ENCODE results near the gene CDC6.

The CDC6 gene

GRCh38 chr17:40287494-40288369 lies at the start of gene CDC6:
CDC6 (plus strand) TSS chr17:40287879; CDS start chr17:40289421, 1,542 bp downstream.
- peak; percentile 88 to 100 (median 98) for DNase-seq

- DNase-seq = no peak
Observed at GRCh38 chr17:40241252-40241834, 46.3 kb upstream of the CDC6 start.

- no peak for DNase-seq
Observed at GRCh38 chr17:40242774-40243173, 44.9 kb upstream of the CDC6 start.

- no peak for DNase-seq
Observed at GRCh38 chr17:40243761-40244160, 43.9 kb upstream of the CDC6 start.

- DNase-seq = no peak
Observed at GRCh38 chr17:40244255-40244654, 43.4 kb upstream of the CDC6 start.

GRCh38 chr17:40247926-40248495 lies 39.7 kb upstream of the CDC6 start:
- no peak for DNase-seq

GRCh38 chr17:40248507-40248906 lies 39.2 kb upstream of the CDC6 start:
- DNase-seq = no peak

GRCh38 chr17:40251576-40251975 lies 36.1 kb upstream of the CDC6 start:
- DNase-seq = no peak

GRCh38 chr17:40253565-40253964 lies 34.1 kb upstream of the CDC6 start:
- DNase-seq = no peak

- no peak for DNase-seq
Observed at GRCh38 chr17:40259505-40259904, 28.2 kb upstream of the CDC6 start.

- DNase-seq = no peak
Observed at GRCh38 chr17:40260528-40260927, 27.2 kb upstream of the CDC6 start.

- no peak for DNase-seq
Observed at GRCh38 chr17:40264458-40265185, 23.1 kb upstream of the CDC6 start.

- DNase-seq = no peak
Observed at GRCh38 chr17:40265337-40265736, 22.3 kb upstream of the CDC6 start.

- DNase-seq = no peak
Observed at GRCh38 chr17:40266882-40267281, 20.8 kb upstream of the CDC6 start.

- DNase-seq = no peak
Observed at GRCh38 chr17:40268141-40268712, 19.5 kb upstream of the CDC6 start.

- DNase-seq = no peak
Observed at GRCh38 chr17:40278414-40278813, 9.3 kb upstream of the CDC6 start.

- DNase-seq = no peak
Observed at GRCh38 chr17:40279402-40279801, 8.3 kb upstream of the CDC6 start.

GRCh38 chr17:40281663-40282062 lies 6.0 kb upstream of the CDC6 start:
- no peak for DNase-seq

- no peak for DNase-seq
Observed at GRCh38 chr17:40283662-40284061, 4.0 kb upstream of the CDC6 start.

GRCh38 chr17:40284085-40284713 lies 3.5 kb upstream of the CDC6 start:
- no peak for DNase-seq

- DNase-seq = no peak
Observed at GRCh38 chr17:40286473-40286872, 1.2 kb upstream of the CDC6 start.
